Measurements from ENCODE around the gene VDAC1.

VDAC1 gene

GRCh38 chr5:133925269-133925668 is 79.5 kb downstream of the VDAC1 start:
- TF ChIP-seq, protein P1, sequence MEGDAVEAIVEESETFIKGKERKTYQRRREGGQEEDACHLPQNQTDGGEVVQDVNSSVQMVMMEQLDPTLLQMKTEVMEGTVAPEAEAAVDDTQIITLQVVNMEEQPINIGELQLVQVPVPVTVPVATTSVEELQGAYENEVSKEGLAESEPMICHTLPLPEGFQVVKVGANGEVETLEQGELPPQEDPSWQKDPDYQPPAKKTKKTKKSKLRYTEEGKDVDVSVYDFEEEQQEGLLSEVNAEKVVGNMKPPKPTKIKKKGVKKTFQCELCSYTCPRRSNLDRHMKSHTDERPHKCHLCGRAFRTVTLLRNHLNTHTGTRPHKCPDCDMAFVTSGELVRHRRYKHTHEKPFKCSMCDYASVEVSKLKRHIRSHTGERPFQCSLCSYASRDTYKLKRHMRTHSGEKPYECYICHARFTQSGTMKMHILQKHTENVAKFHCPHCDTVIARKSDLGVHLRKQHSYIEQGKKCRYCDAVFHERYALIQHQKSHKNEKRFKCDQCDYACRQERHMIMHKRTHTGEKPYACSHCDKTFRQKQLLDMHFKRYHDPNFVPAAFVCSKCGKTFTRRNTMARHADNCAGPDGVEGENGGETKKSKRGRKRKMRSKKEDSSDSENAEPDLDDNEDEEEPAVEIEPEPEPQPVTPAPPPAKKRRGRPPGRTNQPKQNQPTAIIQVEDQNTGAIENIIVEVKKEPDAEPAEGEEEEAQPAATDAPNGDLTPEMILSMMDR (IDR thresholded peaks at IDR 0.05) = no peak

DNA sequence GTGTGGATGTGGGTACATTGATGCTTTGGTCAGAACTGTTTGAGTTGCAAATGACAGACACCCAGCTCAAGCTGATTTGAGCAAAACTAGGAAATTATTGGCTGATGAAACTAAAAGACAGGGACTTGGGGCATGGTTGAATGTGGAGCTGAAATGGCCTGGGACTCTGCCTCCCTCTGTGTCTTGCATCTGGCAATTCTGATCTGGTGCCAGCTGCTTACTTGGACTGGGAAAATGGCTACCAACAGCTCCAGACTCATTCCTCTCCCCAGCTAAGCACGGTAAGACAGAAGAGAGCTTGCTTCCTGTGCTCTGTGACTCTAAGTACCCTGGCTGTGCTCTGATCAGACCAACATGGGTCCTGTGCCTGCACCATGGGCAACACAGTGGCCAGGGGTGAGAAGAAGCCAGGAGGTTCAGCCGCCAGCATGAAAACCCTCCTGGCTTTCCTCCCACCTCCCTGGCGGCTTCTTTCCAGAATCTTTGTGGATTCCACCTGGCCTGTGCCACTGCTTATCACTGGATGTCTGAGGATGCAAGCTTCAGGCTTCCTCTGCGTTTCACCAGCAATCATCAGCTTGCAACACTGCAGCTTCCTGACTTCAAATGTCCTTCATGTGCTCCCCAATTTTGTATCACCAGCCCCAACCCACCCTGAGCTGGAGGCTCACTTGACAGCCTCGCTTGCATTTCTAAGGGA is 80.4 kb downstream of the VDAC1 start:
- TF ChIP-seq, protein P1 (IDR thresholded peaks at IDR 0.05) = no peak

DNA sequence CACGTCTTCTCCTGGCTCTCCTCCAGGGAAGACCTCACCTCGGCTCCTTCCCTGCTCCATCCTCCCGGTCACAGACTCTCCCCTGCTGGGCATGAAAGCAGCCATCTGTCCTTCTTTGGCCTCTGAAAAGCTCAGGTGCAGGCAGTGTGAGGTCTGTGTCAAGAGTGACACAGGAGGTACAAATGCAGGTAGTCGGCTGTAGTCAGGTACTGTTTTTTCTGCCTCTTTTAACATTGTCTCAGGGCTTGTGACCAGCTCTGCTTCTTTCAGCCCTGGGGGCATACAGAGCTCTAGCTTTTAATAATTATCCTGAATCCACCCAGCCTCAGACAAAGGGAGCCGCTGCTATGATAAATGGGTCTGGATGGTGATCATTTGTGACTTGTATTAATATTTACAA is 82.8 kb downstream of the VDAC1 start:
- TF ChIP-seq, protein P1 (IDR thresholded peaks at IDR 0.05) = no peak

Measured in LNCAP (cell line).